ENCODE data around the gene CCR2.

The CCR2 gene

GRCh38 chr3:46408853-46409252 lies 54.9 kb downstream of the CCR2 start:
- TF ChIP-seq CTCF (IDR thresholded peaks at IDR 0.05; ENCODE audit: insufficient read depth, low read length, poor library complexity, severe bottlenecking): no peak
- Histone ChIP-seq H3K4me3 (replicated peaks; ENCODE audit: low read depth, low read length) (no peak overlapping the region), H3K36me3 (ENCODE audit: control insufficient read depth, insufficient read depth, low read length) (no peaks in the 10 kb centered on the region), H3K27me3 (replicated peaks; ENCODE audit: control insufficient read depth, insufficient read depth, low read length) (no peaks in the 10 kb centered on the region)
- no peak for DNase-seq (ENCODE audit: extremely low read depth, insufficient read length)

- H3K27me3 ChIP-seq (replicated peaks; ENCODE audit: control insufficient read depth, insufficient read depth, low read length): no peaks in the 10 kb centered on the region
- no peak for TF ChIP-seq CTCF (IDR thresholded peaks at IDR 0.05; ENCODE audit: insufficient read depth, low read length, poor library complexity, severe bottlenecking)
- DNase-seq (ENCODE audit: extremely low read depth, insufficient read length): no peak
- no peaks in the 10 kb centered on the region for H3K36me3 ChIP-seq (ENCODE audit: control insufficient read depth, insufficient read depth, low read length)
- no peak overlapping the region for H3K4me3 ChIP-seq (replicated peaks; ENCODE audit: low read depth, low read length)
Observed at GRCh38 chr3:46409739-46410489, 56.0 kb downstream of the CCR2 start.
